ENCODE results near the gene ZNF644.
"Not testable (repeated sequence)": the region's sequence is repeated elsewhere in the genome, so short reads cannot be mapped to it uniquely, and the experiment has no call there.

The ZNF644 gene

DNA sequence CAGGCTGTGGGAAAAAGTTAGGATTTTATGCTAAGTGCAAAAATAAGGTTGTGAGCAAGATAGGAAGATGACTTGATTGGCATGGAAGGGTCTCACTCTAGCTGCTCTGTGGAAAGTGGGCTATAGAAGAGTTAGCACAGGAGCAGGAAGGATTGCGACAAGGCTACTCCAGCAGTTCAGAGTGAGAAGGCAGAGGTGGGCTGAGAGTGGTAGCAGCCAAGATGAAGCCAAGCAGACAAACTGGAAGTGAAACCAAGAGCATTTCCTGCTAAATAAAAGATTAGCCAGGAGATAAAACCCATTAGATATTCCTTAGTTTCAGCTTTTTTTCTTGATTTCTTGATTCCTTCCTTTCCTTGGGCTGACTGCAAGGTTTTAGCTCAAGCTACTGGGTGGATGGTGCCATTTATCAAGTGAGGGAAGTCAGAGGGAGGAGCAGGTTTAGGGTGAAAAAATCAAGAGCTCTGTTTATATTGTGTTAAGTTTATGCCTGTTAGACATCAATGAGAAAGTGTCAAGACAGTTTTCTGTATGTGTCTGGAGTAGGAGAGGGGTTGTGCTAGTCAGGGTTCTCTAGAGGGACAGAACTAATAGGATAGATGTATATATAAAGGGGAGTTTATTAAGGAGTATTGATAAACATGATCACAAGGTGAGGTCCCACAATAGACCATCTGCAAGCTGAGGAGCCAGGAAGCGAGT lies 33.1 kb upstream of the ZNF644 start:
- TF ChIP-seq CTCF (IDR thresholded peaks at IDR 0.05; ENCODE audit: low read depth, low read length), result no peak
- no peak for DNase-seq (ENCODE audit: low read depth in 2 of 2)

DNA sequence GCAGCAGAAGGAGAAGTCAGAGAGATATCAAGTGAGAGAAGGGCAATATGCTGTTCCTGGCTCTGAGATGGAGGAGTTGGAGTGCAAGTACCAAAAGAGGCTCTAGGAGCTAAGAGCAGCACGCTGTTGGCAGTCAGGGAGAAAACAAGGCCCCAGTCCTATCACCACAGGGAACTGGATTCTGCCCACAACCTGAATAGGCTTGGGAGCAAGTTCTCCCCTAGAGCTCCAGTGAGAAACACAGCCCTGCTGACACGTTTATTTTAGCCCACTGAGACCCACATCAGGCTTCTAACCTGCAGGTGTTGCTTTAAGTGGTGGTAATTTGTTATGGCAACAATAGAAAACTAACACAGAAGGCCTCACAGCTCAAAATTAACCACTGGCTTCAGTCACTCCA lies 31.8 kb upstream of the ZNF644 start:
- no peak overlapping the region for H3K4me3 ChIP-seq (replicated peaks in 1 of 2; ENCODE audit: low read depth in 2 of 2, low read length in 2 of 2)

More for the DNA sequence above, 33.1 kb upstream of the ZNF644 start:
- no peak overlapping the region for H3K4me3 ChIP-seq (replicated peaks in 1 of 2; ENCODE audit: low read depth in 2 of 2, low read length in 2 of 2)

GRCh38 chr1:91049551-91049950 lies 27.7 kb upstream of the ZNF644 start:
- not testable (repeated sequence) for DNase-seq (ENCODE audit: low read depth in 2 of 2); H3K4me3 ChIP-seq (replicated peaks in 1 of 2; ENCODE audit: low read depth in 2 of 2, low read length in 2 of 2)

More for the DNA sequence above, 31.8 kb upstream of the ZNF644 start:
- no peak for DNase-seq (ENCODE audit: low read depth in 2 of 2)
- TF ChIP-seq CTCF (IDR thresholded peaks at IDR 0.05; ENCODE audit: low read depth, low read length), result no peak

GRCh38 chr1:91046766-91047165 lies 24.9 kb upstream of the ZNF644 start:
- no peak overlapping the region for H3K4me3 ChIP-seq (replicated peaks in 1 of 2; ENCODE audit: low read depth in 2 of 2, low read length in 2 of 2)
- TF ChIP-seq CTCF (IDR thresholded peaks at IDR 0.05; ENCODE audit: low read depth, low read length), result no peak
- no peak for DNase-seq (ENCODE audit: low read depth in 2 of 2)

DNA sequence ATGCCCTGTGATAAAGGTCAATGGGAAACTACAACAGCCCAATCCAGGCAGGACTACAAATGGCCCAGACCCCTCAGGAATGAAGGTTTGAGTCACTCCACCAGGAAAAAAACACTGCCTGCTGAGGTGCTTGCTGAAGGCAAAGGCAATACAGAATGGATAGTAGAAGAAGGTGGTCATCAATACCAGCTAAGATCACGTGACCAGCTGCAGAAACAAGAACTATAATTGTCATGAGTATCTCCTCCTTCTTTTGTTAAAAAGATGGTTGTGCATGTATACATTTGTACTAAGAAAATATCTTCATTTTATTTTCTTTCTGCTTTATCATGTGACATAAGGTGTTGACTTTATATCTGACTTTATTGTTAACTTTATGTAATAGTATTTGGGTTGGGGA lies 23.4 kb upstream of the ZNF644 start:
- no peak for TF ChIP-seq CTCF (IDR thresholded peaks at IDR 0.05; ENCODE audit: low read depth, low read length)
- no peak for DNase-seq (ENCODE audit: low read depth in 2 of 2)
- H3K4me3 ChIP-seq (replicated peaks in 1 of 2; ENCODE audit: low read depth in 2 of 2, low read length in 2 of 2), result no peak overlapping the region

- DNase-seq (ENCODE audit: low read depth in 2 of 2); H3K4me3 ChIP-seq (replicated peaks in 1 of 2; ENCODE audit: low read depth in 2 of 2, low read length in 2 of 2): not testable (repeated sequence)
These were observed 22.9 kb upstream of the ZNF644 start for GRCh38 chr1:91044776-91045175.

DNA sequence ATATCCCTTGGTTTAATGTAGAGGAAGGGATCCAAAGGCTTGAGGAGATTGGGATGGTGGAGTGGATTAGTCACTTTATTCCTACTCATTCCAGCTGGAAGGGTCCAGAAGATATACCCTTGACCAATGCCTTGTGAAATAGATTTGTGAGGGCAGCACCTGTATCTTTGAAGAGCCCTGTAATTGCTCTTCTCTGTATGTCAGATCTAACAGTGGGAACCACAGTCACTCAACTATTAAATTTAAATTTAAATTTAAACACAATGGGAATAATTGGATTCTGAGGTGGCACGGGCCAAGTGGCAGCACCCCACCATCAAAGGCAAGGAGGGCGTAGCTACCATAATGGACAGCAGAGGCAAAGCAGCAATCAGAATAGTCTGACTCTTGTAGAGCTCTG lies 20.5 kb upstream of the ZNF644 start:
- H3K4me3 ChIP-seq (replicated peaks in 1 of 2; ENCODE audit: low read depth in 2 of 2, low read length in 2 of 2); DNase-seq (ENCODE audit: low read depth in 2 of 2): not testable (repeated sequence)

DNA sequence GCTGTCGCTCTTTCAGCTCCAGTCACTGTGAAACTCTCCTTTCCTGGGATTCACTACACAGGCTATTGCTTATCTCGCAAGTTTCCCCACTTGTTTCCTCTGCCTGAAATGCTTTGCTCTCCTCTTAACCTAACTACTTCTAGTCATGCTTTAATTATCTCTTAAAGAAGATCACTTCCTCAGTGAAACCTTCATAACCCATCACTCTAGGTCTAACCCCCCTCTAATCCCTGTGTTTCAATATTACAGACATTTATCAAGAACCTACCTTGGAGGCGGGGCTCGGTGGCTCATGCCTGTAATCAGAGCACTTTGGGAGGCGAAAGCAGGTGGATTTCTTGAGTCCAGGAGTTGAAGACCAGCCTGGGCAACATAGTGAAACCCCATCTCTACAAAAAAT lies 16.7 kb upstream of the ZNF644 start:
- no peak overlapping the region for H3K4me3 ChIP-seq (replicated peaks in 1 of 2; ENCODE audit: low read depth in 2 of 2, low read length in 2 of 2)
- no peak for TF ChIP-seq CTCF (IDR thresholded peaks at IDR 0.05; ENCODE audit: low read depth, low read length)
- no peak for DNase-seq (ENCODE audit: low read depth in 2 of 2)

All from cardiac fibroblast (primary cell).